Activated T-helper 2 cell treated with anti-CD3 and anti-CD28 coated beads, Interferon-gamma antibody, Interleukin-2, Interleukin-4, amounts not matched to agents 10 μg/mL and 5 μg/mL and 100 μg/mL, durations not matched to agents 14 hours and 24 hours and 36 hours (primary cell): Measurements from ENCODE around the gene MAGIX. TPM values are rescaled to one million over a fixed set of nuclear protein-coding genes. Genes with fewer than 3 reads are reported as not detected.

ENCODE experiments used
- DNase-seq: peaks from one replicate; pipeline ENCODE4 v3.0.0; 2021; ENCODE audit warnings: low spot score
- H3K27ac Mint-ChIP-seq: one replicate; pipeline ENCODE4 v1.8.0; 2021; ENCODE audit warnings: mixed read lengths
- H3K27me3 Mint-ChIP-seq: one replicate; pipeline ENCODE4 v1.8.0; 2021; ENCODE audit warnings: low read depth, mixed read lengths
- H3K36me3 Mint-ChIP-seq: one replicate; pipeline ENCODE4 v1.8.0; 2021; ENCODE audit warnings: low read depth, mixed read lengths
- H3K4me1 Mint-ChIP-seq: one replicate; pipeline ENCODE4 v1.8.0; 2021; ENCODE audit warnings: low read depth, mixed read lengths
- H3K4me3 Mint-ChIP-seq: one replicate; pipeline ENCODE4 v1.8.0; 2021; ENCODE audit warnings: low read depth, mild to moderate bottlenecking, moderate library complexity, mixed read lengths
- H3K9me3 Mint-ChIP-seq: one replicate; pipeline ENCODE4 v1.8.0; 2021; ENCODE audit warnings: mixed read lengths
- intact Hi-C: fragments of 100-400 bp; cut with micrococcal nuclease; formaldehyde crosslinking; loops from one replicate; pipeline ENCODE4 v1.15.1; 2023
- total RNA-seq: library from RNA; stranded (reverse); gene quantifications from 2 replicates; pipeline ENCODE4 v1.2.3, GENCODE V29; 2022

MAGIX gene
- total RNA-seq, 1 donor from 2014 or later: 1.6 TPM

GRCh38 chrX:49190821-49191573 is 28.4 kb downstream of the MAGIX start:
- no peaks in the 10 kb centered on the region for H3K27me3 Mint-ChIP-seq
- DNase-seq: peak; percentile 87
- H3K36me3 Mint-ChIP-seq: peaks cover 3% of the 10 kb centered on the region
- intact Hi-C loops: loop anchor here (2.0 to 5.0 kb wide), 3 partner anchors 34 to 78 kb away; partner anchors contain the start of genes CCDC22 and PPP1R3F
- peak overlapping the region; percentile 96 for H3K4me3 Mint-ChIP-seq
- no peaks in the 10 kb centered on the region for H3K9me3 Mint-ChIP-seq
- peak overlapping the region; percentile 93 for H3K27ac Mint-ChIP-seq
- peaks cover 31% of the 10 kb centered on the region for H3K4me1 Mint-ChIP-seq

DNA sequence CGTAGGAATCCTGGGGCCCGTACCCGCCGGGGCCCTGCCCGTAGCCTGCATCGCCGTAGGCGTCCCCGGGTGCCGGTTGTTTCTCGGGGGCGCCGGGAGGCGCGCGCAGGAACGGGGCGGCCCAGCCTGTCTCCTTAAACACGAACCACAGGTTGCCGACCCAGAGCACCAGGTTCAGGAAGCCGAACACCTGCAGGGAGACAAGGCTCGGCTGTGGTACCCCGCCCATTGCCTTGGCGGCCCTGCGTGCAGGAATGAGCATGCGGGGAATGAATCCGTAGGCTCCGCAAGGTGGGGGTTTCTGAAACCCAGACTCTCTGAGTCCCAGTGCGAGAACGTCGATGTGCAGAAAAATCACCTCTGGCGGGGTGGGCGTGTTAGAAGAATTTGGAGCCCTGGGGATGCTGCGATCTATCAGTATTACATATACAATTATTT is 29.0 kb downstream of the MAGIX start:
- Mint-ChIP-seq H3K4me1 (peaks cover 29% of the 10 kb centered on the region), H3K36me3 (peaks cover 3% of the 10 kb centered on the region), H3K27ac (peak overlapping the region; percentile 93), H3K27me3 (no peaks in the 10 kb centered on the region), H3K9me3 (no peaks in the 10 kb centered on the region), H3K4me3 (peak overlapping the region; percentile 96)
- no peak for DNase-seq
- intact Hi-C loops: loop anchor here (2.0 to 5.0 kb wide), 4 partner anchors 34 to 563 kb away; partner anchors contain the start of genes CCDC22 and PPP1R3F

DNA sequence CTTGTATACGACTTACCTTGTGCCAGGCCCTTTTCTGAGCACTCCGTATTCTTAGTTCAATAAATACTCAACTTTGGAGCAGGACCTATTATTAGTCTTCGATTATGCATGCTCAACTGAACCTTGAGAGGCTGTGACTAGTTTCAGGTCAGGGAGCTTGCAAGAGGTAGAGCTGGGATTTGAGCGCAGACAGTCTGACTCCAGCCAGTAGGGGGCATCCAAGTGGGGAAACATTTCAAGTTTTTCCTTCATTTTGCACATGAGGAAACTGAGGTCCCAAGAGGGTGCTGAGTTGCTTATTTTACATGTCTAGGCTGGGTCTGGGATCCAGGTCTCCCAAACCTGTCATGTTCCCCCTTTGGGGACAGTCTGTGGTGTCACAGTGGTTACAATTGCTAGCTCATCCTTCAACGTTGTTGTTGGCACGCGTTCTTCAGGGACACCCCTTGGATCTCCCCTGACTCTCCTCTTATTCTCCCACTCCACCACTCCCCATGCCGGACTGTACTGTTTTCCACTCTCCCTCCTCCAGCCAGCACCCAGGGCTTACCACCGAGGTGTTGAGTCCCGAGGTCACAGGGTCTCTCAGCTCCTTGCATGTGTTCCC is 30.3 kb downstream of the MAGIX start:
- Mint-ChIP-seq H3K27ac (peak overlapping the region; percentile 57), H3K36me3 (peaks cover 3% of the 10 kb centered on the region), H3K4me1 (peaks cover 29% of the 10 kb centered on the region), H3K9me3 (no peaks in the 10 kb centered on the region), H3K4me3 (peak overlapping the region; percentile 21), H3K27me3 (no peaks in the 10 kb centered on the region)
- peak; percentile 20 for DNase-seq
- intact Hi-C loops: loop anchor here (2.0 to 5.0 kb wide), 3 partner anchors 36 to 562 kb away; partner anchors contain the start of gene CCDC22

DNA sequence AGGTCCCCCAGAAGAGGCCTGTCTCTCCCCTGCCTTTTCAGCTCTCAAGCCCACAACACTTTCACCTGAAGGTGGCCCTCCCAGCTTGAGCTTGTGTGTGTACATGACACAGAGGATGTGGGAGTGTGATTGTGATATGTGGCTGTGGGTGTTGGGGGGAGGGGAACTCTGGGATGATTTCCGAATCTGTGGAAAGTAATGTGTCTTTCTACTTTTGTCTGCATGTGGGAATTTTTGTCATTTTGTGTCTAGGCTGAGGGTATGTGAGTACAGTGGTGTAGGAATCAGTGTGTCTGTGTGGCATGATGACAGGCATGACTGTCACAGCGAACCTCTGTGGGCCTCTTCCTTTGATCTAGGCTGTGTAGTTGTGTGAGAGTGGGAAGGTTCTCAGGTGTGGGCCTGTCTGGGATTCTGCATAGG is 31.0 kb downstream of the MAGIX start:
- Mint-ChIP-seq H3K9me3 (no peaks in the 10 kb centered on the region), H3K36me3 (peaks cover 3% of the 10 kb centered on the region), H3K4me1 (peaks cover 30% of the 10 kb centered on the region), H3K4me3 (no peak overlapping the region), H3K27ac (peak overlapping the region; percentile 57), H3K27me3 (no peaks in the 10 kb centered on the region)
- no peak for DNase-seq
- intact Hi-C loops: loop anchor here (2.0 to 5.0 kb wide), 3 partner anchors 36 to 561 kb away; partner anchors contain the start of gene CCDC22

- H3K4me3 Mint-ChIP-seq: no peak overlapping the region
- no peak overlapping the region for H3K27ac Mint-ChIP-seq
- H3K27me3 Mint-ChIP-seq: no peaks in the 10 kb centered on the region
- peaks cover 25% of the 10 kb centered on the region for H3K4me1 Mint-ChIP-seq
- H3K36me3 Mint-ChIP-seq: no peaks in the 10 kb centered on the region
- intact Hi-C loops: no loop called here
- no peaks in the 10 kb centered on the region for H3K9me3 Mint-ChIP-seq
- no peak for DNase-seq
These were observed 35.1 kb downstream of the MAGIX start for GRCh38 chrX:49197543-49198087.

DNA sequence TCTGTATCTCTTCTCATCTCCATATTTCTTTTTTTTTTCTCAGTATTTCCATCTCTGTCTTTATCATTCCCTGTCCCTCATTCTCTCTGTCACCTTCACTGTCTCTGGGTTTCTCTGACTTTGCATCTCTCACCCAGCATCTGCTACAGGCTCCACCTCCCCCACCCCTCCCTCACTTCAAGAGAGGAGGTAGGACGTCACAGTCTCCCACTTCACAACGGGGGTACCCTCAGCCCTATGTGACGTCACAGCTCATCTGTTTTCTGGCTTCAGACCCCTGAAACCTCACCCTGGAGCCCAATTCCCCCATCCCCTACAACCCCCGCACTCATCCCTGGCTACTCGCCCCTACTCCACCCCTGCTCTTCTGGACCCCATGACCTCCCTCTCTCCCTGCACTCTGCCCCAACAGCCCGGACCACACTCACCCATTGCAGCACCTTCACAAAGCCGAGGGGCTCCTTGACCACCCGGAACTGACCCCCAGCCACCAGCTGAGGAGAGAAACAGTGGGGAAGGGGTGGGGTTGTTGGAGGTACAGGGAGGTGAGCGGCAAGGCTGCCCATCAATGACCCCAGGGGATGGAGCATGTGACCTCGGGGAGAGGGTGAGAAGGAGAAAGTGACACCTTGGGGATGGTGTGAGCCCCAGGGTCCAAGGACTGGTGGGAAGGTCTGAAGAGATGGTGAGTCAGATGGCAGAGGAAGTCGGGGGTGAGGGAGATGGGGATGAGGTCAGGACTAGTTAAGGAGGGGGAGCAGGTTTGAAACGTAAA is 36.2 kb downstream of the MAGIX start:
- H3K27me3 Mint-ChIP-seq: no peaks in the 10 kb centered on the region
- no peak overlapping the region for H3K27ac Mint-ChIP-seq
- peak overlapping the region; percentile 61 for H3K4me3 Mint-ChIP-seq
- no peaks in the 10 kb centered on the region for H3K9me3 Mint-ChIP-seq
- H3K4me1 Mint-ChIP-seq: peaks cover 15% of the 10 kb centered on the region
- intact Hi-C loops: no loop called here
- no peak for DNase-seq
- H3K36me3 Mint-ChIP-seq: no peaks in the 10 kb centered on the region

DNA sequence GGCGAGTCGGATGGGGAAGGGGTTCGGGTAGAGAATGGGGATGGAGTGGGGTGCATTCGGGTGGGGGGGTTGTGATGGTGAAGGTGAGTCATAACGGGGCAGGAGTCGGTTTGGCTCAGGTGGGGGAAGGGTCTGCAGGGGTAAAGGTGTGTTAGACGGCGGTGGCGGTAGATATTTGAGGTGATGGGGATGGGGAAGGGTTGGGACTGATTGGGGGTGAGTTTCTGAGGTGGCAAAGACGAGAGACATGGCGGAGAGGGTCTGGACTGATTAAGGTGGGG is 36.7 kb downstream of the MAGIX start:
- Mint-ChIP-seq H3K27me3 (no peaks in the 10 kb centered on the region), H3K36me3 (no peaks in the 10 kb centered on the region), H3K4me3 (peak overlapping the region; percentile 61), H3K9me3 (no peaks in the 10 kb centered on the region), H3K4me1 (peaks cover 14% of the 10 kb centered on the region), H3K27ac (no peak overlapping the region)
- DNase-seq: no peak
- intact Hi-C loops: no loop called here

DNA sequence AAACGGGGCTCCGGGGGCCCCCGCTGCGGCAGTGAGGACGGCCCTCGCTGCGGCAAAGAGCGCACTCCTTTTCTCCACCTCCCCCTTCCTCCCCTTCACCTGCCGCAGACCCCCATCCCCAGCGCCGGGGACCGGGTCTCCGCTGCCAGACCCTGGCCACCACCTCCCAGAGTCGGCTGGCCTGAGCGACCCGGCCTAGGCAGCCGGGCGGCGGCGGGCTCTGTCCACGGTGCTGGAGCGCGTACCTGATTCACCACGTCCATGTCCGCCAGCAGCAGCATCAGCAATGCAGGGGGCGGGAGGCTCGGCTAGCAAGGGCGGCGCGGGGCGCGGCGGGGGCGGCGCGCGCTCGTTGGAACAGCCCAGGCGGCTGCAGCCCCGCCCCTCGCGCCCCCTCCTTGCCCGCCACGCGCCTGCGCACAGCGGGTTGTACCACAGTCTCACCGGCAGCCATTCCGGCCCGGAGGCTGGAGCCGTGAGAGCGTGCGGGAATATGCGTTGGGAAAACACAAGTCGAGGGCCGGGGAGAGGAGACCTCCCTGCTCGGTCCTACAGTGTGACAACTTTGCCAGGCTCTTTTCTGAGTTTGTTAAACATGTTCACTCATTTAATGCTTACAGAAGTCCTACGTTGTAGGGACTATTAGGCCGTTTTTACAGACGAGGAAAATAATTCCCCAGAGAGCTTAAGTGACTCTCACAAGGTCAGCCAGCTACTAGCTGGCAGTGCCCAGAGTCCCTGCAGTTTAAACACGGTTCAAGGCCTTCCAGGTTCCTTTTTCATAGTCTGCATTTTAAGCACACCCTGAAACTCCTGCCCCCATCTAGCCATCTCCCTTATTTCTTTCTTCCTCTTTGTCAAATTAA is 37.6 kb downstream of the MAGIX start, which contains the start of gene SYP:
Gene SYP (minus strand): TSS at position 288 of the 866 bp plus-strand sequence. CDS start 7 bp downstream, at position 281.
- peak; percentile 82 for DNase-seq
- H3K4me3 Mint-ChIP-seq: peak within 1 kb of the TSS; percentile 61
- intact Hi-C loops: loop anchor here (2.0 kb wide), 1 partner anchor 69 kb away; the partner anchor contains the start of gene PPP1R3F
- no peaks in the 10 kb centered on the region for H3K9me3 Mint-ChIP-seq
- peak within 1 kb of the TSS; percentile 28 for H3K27ac Mint-ChIP-seq
- no peaks in the 10 kb centered on the region for H3K36me3 Mint-ChIP-seq
- peaks cover 14% of the 10 kb centered on the region for H3K4me1 Mint-ChIP-seq
- H3K27me3 Mint-ChIP-seq: no peaks in the 10 kb centered on the region

GRCh38 chrX:49202022-49202421 is 39.5 kb downstream of the MAGIX start:
- DNase-seq: no peak
- Mint-ChIP-seq H3K9me3 (no peaks in the 10 kb centered on the region), H3K27ac (no peak overlapping the region), H3K4me1 (peaks cover 14% of the 10 kb centered on the region), H3K36me3 (no peaks in the 10 kb centered on the region), H3K27me3 (no peaks in the 10 kb centered on the region), H3K4me3 (no peak overlapping the region)
- intact Hi-C loops: no loop called here

DNA sequence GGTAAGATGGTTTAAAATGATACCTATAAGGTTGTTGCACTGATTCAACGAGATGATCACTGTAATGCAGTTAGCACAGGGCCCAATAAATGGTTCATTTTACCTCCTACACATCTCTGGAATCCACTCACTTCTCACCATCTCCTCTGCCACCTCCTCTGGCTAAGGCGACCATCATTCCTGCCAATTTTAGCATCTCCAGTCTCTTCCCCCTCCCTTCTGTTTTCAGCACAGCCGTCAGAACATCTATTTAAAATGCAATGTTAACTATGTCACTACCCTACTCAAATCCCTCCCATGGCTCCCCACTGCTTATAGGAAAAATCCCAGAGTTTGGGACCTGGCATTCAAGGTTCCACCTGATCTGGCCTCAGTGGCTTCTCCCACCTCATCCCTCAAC is 41.0 kb downstream of the MAGIX start:
- no peaks in the 10 kb centered on the region for H3K27me3 Mint-ChIP-seq
- H3K27ac Mint-ChIP-seq: no peak overlapping the region
- intact Hi-C loops: no loop called here
- H3K4me1 Mint-ChIP-seq: peaks cover 8% of the 10 kb centered on the region
- H3K4me3 Mint-ChIP-seq: no peak overlapping the region
- no peaks in the 10 kb centered on the region for H3K36me3 Mint-ChIP-seq
- no peaks in the 10 kb centered on the region for H3K9me3 Mint-ChIP-seq
- no peak for DNase-seq

DNA sequence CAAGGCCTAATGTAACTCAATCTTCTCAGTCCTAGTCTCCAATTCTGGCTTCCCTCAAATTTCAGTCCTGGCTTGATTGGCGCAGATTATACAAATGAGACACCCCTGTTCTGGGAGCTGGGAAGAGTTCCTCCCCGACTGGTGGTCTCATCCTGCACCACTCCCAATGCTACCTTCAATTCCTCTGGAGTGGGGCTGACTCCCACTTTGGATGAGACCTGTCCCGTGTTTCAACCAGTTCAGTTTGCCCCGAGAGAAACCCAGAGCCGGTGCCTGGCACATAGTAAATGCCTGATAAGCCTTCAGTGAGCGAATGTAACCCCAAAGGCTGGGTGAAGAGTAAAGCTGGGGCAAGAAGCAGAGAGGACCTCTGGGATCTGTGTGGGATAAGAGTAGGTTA is 41.5 kb downstream of the MAGIX start:
- DNase-seq: no peak
- H3K9me3 Mint-ChIP-seq: no peaks in the 10 kb centered on the region
- peaks cover 4% of the 10 kb centered on the region for H3K4me1 Mint-ChIP-seq
- no peaks in the 10 kb centered on the region for H3K27me3 Mint-ChIP-seq
- no peaks in the 10 kb centered on the region for H3K36me3 Mint-ChIP-seq
- H3K27ac Mint-ChIP-seq: no peak overlapping the region
- intact Hi-C loops: no loop called here
- H3K4me3 Mint-ChIP-seq: no peak overlapping the region

- DNase-seq: no peak
- Mint-ChIP-seq H3K27ac (no peak overlapping the region), H3K27me3 (no peaks in the 10 kb centered on the region), H3K4me1 (peaks cover 3% of the 10 kb centered on the region), H3K36me3 (no peaks in the 10 kb centered on the region), H3K9me3 (no peaks in the 10 kb centered on the region), H3K4me3 (no peak overlapping the region)
- intact Hi-C loops: no loop called here
These were observed 42.2 kb downstream of the MAGIX start for GRCh38 chrX:49204709-49205108.
